Endothelial cell of umbilical vein (primary cell): ENCODE results near the gene TPGS2. TPM values are rescaled to one million over a fixed set of nuclear protein-coding genes. Genes with fewer than 3 reads are reported as not detected.

Experiments used
- BruUV-seq: library from RNA; stranded (reverse); fragments of 400-500 nt; replicated peaks from 2 replicates; lab custom pipeline; 2021; lab: Mats Ljungman, UMichigan
- CTCF ChIA-PET: fragments of 300-600, 350-600 bp; sonication (Branson Sonifier 250); formaldehyde crosslinking; loops from one replicate; lab custom pipeline; 2021; ENCODE audit warnings: antibody characterized with exemption, inconsistent platforms; lab: Charles Lee
- POLR2A ChIA-PET: fragments of 300-600, 350-600 bp; sonication (Branson Sonifier 250); formaldehyde crosslinking; loops from one replicate; lab custom pipeline; 2021; ENCODE audit warnings: antibody characterized with exemption, inconsistent platforms; lab: Charles Lee
- DNase-seq: peaks from one replicate; pipeline ENCODE4 v3.0.0-alpha.2; 2011; ENCODE audit warnings: low read depth, low spot score
- FAIRE-seq: peaks from 2 replicates; lab custom pipeline; 2011; peaks lifted over from hg19 to GRCh38; lab: Jason Lieb, UNC
- H2AFZ ChIP-seq: 2 replicates; pipeline ENCODE4 v1.6.0; 2012; ENCODE audit warnings: low read depth, low read length, control low read depth, inconsistent platforms
- H3K27ac ChIP-seq: 2 replicates; pipeline ENCODE4 v1.5.1; 2011; ENCODE audit warnings: low read depth, mild to moderate bottlenecking, control low read depth, low read length, moderate library complexity; ENCODE audit not compliant: insufficient read depth
- H3K27me3 ChIP-seq, 2 experiments: 2 replicates each; pipeline versions ENCODE4 v1.6.0 to v1.6.1; 2011; ENCODE audit warnings: low read length in 2 of 2, mixed read lengths in 1 of 2; ENCODE audit not compliant: control insufficient read depth in 2 of 2, insufficient read depth in 2 of 2
- H3K36me3 ChIP-seq, 2 experiments: 2 replicates in 1 of 2; 3 replicates in 1 of 2; pipeline ENCODE4 v1.5.1; 2011; ENCODE audit warnings: low read length in 2 of 2, mild to moderate bottlenecking in 1 of 2, moderate library complexity in 1 of 2; ENCODE audit not compliant: control insufficient read depth in 2 of 2, insufficient read depth in 2 of 2; ENCODE audit errors: extremely low read depth in 1 of 2
- H3K4me1 ChIP-seq: 3 replicates; pipeline ENCODE4 v1.5.1; 2011; ENCODE audit warnings: mild to moderate bottlenecking, low read length; ENCODE audit not compliant: control insufficient read depth, insufficient read depth; ENCODE audit errors: extremely low read depth
- H3K4me2 ChIP-seq: 2 replicates; pipeline ENCODE4 v1.6.1; 2011; ENCODE audit warnings: low read length, control low read depth, mixed read lengths; ENCODE audit not compliant: insufficient read depth
- H3K4me3 ChIP-seq, 3 experiments: fragments of 200-600 bp in 1 of 3; sonication (generic), shearing (Covaris generic) in 1 of 3; replicated peaks in 1 of 3; 2 replicates each; pipeline ENCODE4 v1.5.1; 2011 to 2016; ENCODE audit warnings: control low read depth in 3 of 3, low read length in 3 of 3, mild to moderate bottlenecking in 2 of 3, inconsistent platforms in 1 of 3, low read depth in 1 of 3, moderate library complexity in 1 of 3; ENCODE audit not compliant: insufficient read depth in 1 of 3
- H3K79me2 ChIP-seq: 2 replicates; pipeline ENCODE4 v1.6.0; 2012; ENCODE audit warnings: low read length, inconsistent platforms; ENCODE audit not compliant: control insufficient read depth, insufficient read depth
- H3K9ac ChIP-seq: replicated peaks from 2 replicates; pipeline ENCODE3; 2011; ENCODE audit warnings: low read length, control low read depth; ENCODE audit not compliant: insufficient read depth; ENCODE audit errors: extremely low read depth
- H3K9me1 ChIP-seq: replicated peaks from 3 replicates; pipeline ENCODE4 v1.6.0; 2011; ENCODE audit warnings: mild to moderate bottlenecking, low read length; ENCODE audit not compliant: control insufficient read depth, insufficient read depth; ENCODE audit errors: extremely low read depth
- H3K9me3 ChIP-seq: replicated peaks from 2 replicates; pipeline ENCODE4 v1.5.1; 2012; ENCODE audit warnings: low read length, inconsistent platforms; ENCODE audit not compliant: control insufficient read depth, insufficient read depth
- H4K20me1 ChIP-seq: replicated peaks from 2 replicates; pipeline ENCODE3; 2011; ENCODE audit warnings: mild to moderate bottlenecking, low read length; ENCODE audit not compliant: control insufficient read depth, insufficient read depth; ENCODE audit errors: extremely low read depth
- EZH2 ChIP-seq: IDR thresholded peaks from 2 replicates; pipeline ENCODE4 v1.6.1; 2012; ENCODE audit warnings: borderline replicate concordance, low read depth, mild to moderate bottlenecking, moderate library complexity, low read length, inconsistent platforms; ENCODE audit not compliant: severe bottlenecking
- FOS ChIP-seq: IDR thresholded peaks from 2 replicates; pipeline ENCODE4 v1.6.1; 2011; ENCODE audit warnings: mild to moderate bottlenecking, low read length, moderate library complexity, borderline replicate concordance; ENCODE audit not compliant: insufficient read depth
- GATA2 ChIP-seq: IDR thresholded peaks from 2 replicates; pipeline ENCODE4 v1.7.0; 2011; ENCODE audit warnings: low read depth, mild to moderate bottlenecking, moderate library complexity, mixed read lengths, low read length; ENCODE audit not compliant: insufficient read length, insufficient read depth
- JUN ChIP-seq: IDR thresholded peaks from 2 replicates; pipeline ENCODE4 v1.6.1; 2011; ENCODE audit warnings: borderline replicate concordance, low read depth; ENCODE audit not compliant: insufficient read length, insufficient read depth
- MYC ChIP-seq: IDR thresholded peaks from one replicate; pipeline ENCODE4 v1.6.1; 2011; ENCODE audit warnings: mild to moderate bottlenecking, low read depth, low read length
- POLR2A ChIP-seq: IDR thresholded peaks from 2 replicates; pipeline ENCODE4 v1.6.1; 2012; ENCODE audit warnings: low read depth, mild to moderate bottlenecking, control low read depth, low read length
- POLR2AphosphoS5 ChIP-seq: IDR thresholded peaks from 2 replicates; pipeline ENCODE4 v1.6.1; 2012; ENCODE audit warnings: low read depth, mild to moderate bottlenecking, control low read depth, low read length, moderate library complexity; ENCODE audit not compliant: insufficient read depth
- dilution Hi-C: fragments of 300-500 bp; cut with MboI; formaldehyde crosslinking; loops from one replicate; pipeline ENCODE4 v1.15.0; 2019; ENCODE audit warnings: low sequenced_read_pairs; ENCODE audit not compliant: extremely low pct_ligation_motif_present
- intact Hi-C: fragments of 100-400 bp; cut with micrococcal nuclease; formaldehyde crosslinking; loops from one replicate; pipeline ENCODE4 v1.10.0; 2022
- polyA plus RNA-seq, 4 experiments: library from polyadenylated mRNA; depleted of rRNA in 3 of 4; stranded (reverse) in 3 of 4; unstranded in 1 of 4; fragments of >200 nt; gene quantifications; 2 replicates each; pipeline versions ENCODE4 v1.2.1 to v1.2.3, GENCODE V29; 2011 to 2012; ENCODE audit warnings: missing spikeins in 1 of 4
- total RNA-seq: library from RNA; stranded (reverse); gene quantifications from 2 replicates; pipeline ENCODE4 v1.2.3, GENCODE V29; 2021
- TF ChIP-seq, protein P1 (sequence below): IDR thresholded peaks from 2 replicates; pipeline ENCODE4 v1.6.1; 2011; ENCODE audit not compliant: insufficient read depth, insufficient read length
- TF ChIP-seq, protein P2 (sequence below), 2 donors: IDR thresholded peaks; 1 replicate in 1 of 2; 2 replicates in 1 of 2; pipeline ENCODE4 v1.5.1; 2011; ENCODE audit warnings: low read length in 2 of 2, mild to moderate bottlenecking in 2 of 2, moderate library complexity in 2 of 2, control low read depth in 1 of 2, inconsistent platforms in 1 of 2, low read depth in 1 of 2; ENCODE audit not compliant: insufficient read depth in 1 of 2; ENCODE audit errors: extremely low read depth in 1 of 2

Gene TPGS2
- total and polyA plus RNA-seq, 2 donors (not counting 3 experiments of a cell fraction or from before 2014, with no cell fraction given) = 150 to 232 TPM

DNA sequence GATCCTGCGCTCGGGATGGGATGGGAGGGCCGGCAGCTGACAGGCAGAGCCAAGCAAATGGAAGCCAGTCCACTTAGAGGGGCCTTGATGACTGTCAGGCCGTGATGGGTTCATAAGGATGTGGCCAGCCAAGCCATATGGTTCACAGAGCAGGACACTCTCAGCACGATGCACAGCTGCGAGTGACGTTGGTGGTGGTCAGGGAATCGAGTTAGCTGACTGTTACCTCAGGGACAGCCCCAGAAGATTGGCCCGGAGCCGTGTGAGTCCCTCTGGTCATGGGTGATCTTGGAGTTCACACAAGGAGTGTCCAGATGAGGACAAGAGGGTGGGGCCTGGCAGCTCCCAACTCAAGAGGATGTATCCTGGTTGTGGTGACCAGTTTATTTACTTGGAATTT is 70.2 kb downstream of the TPGS2 start:
- no peak for FAIRE-seq
- dilution Hi-C loops = no loop called here

DNA sequence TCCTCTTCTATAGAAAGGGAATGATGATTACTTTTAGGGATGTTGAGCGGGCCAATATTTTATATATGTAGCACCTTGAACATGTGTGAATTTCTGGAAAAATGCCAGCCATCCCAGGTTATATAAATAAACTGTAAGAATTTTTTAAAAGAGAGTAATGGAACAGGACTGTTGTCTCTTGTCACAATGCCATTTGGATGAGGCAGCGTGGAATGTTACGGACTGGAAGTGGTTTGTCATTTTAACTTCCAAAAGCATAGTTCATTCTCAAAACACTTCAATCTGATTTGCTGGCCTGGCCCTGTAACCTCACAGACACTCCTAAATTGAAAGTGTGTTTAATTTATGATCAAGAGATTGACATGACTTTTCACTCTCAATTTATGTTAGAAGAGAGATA is 70.8 kb downstream of the TPGS2 start:
- H3K4me1 ChIP-seq = no peaks in the 10 kb centered on the region
- no peak overlapping the region for H3K9ac ChIP-seq
- intact Hi-C loops = loop anchor here (1.0 to 10.0 kb wide), 4 partner anchors 70 to 733 kb away; partner anchors contain the start of gene FHOD3
- H3K9me3 ChIP-seq = no peaks in the 10 kb centered on the region
- no peaks in the 10 kb centered on the region for H3K36me3 ChIP-seq
- H4K20me1 ChIP-seq = no peaks in the 10 kb centered on the region
- POLR2A ChIA-PET = no interaction called here
- CTCF ChIA-PET = interaction anchor here (0.8 to 4.4 kb wide), 3 partner anchors 71 to 740 kb away, joined by 3 to 58 read pairs (median 26); no protein-coding TSS in a partner anchor
- DNase-seq = no peak
- TF ChIP-seq POLR2A (no peak), JUN (no peak), FOS (no peak), EZH2 (no peak), POLR2AphosphoS5 (no peak), MYC (no peak), GATA2 (no peak)
- TF ChIP-seq, protein P1, sequence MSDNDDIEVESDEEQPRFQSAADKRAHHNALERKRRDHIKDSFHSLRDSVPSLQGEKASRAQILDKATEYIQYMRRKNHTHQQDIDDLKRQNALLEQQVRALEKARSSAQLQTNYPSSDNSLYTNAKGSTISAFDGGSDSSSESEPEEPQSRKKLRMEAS = no peak
- TF ChIP-seq, protein P2, sequence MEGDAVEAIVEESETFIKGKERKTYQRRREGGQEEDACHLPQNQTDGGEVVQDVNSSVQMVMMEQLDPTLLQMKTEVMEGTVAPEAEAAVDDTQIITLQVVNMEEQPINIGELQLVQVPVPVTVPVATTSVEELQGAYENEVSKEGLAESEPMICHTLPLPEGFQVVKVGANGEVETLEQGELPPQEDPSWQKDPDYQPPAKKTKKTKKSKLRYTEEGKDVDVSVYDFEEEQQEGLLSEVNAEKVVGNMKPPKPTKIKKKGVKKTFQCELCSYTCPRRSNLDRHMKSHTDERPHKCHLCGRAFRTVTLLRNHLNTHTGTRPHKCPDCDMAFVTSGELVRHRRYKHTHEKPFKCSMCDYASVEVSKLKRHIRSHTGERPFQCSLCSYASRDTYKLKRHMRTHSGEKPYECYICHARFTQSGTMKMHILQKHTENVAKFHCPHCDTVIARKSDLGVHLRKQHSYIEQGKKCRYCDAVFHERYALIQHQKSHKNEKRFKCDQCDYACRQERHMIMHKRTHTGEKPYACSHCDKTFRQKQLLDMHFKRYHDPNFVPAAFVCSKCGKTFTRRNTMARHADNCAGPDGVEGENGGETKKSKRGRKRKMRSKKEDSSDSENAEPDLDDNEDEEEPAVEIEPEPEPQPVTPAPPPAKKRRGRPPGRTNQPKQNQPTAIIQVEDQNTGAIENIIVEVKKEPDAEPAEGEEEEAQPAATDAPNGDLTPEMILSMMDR (IDR thresholded peaks at IDR 0.05; ENCODE audit: extremely low read depth in 1 of 2, insufficient read depth in 1 of 2, low read depth in 1 of 2, low read length in 2 of 2) = no peak
- BruUV-seq = no TSS peak
- dilution Hi-C loops = no loop called here
- H3K4me2 ChIP-seq = no peak overlapping the region
- no peak overlapping the region for H2AFZ ChIP-seq
- H3K4me3 ChIP-seq = no peak overlapping the region
- H3K27ac ChIP-seq = no peak overlapping the region
- H3K79me2 ChIP-seq = no peaks in the 10 kb centered on the region
- FAIRE-seq = no peak
- H3K9me1 ChIP-seq = no peaks in the 10 kb centered on the region
- no peaks in the 10 kb centered on the region for H3K27me3 ChIP-seq

More for the DNA sequence above, 70.2 kb downstream of the TPGS2 start:
- H3K4me3 ChIP-seq = no peak overlapping the region
- no peak overlapping the region for H2AFZ ChIP-seq
- DNase-seq = no peak
- TF ChIP-seq GATA2 = no peak
- H3K9me3 ChIP-seq = no peaks in the 10 kb centered on the region
- ChIA-PET CTCF (interaction anchor here (4.4 kb wide), 1 partner anchor 72 kb away, joined by 26 read pairs; no protein-coding TSS in a partner anchor), POLR2A (no interaction called here)
- no peak overlapping the region for H3K27ac ChIP-seq
- no peak overlapping the region for H3K4me2 ChIP-seq
- H3K9me1 ChIP-seq = no peaks in the 10 kb centered on the region
- no peaks in the 10 kb centered on the region for H3K4me1 ChIP-seq
- no peaks in the 10 kb centered on the region for H3K36me3 ChIP-seq
- no peaks in the 10 kb centered on the region for H3K27me3 ChIP-seq
- H3K9ac ChIP-seq = no peak overlapping the region
- intact Hi-C loops = loop anchor here (10.0 kb wide), 2 partner anchors 464 to 734 kb away; partner anchors contain the start of gene FHOD3
- H4K20me1 ChIP-seq = no peaks in the 10 kb centered on the region
- no TSS peak for BruUV-seq
- H3K79me2 ChIP-seq = no peaks in the 10 kb centered on the region
